ENCODE results near the gene HLA-DMB.

The HLA-DMB gene

GRCh38 chr6:32905078-32905477, 35.8 kb downstream of the HLA-DMB start:
- DNase-seq: no peak

GRCh38 chr6:32903952-32904351, 36.9 kb downstream of the HLA-DMB start:
- DNase-seq: no peak

GRCh38 chr6:32895006-32895345, 45.9 kb downstream of the HLA-DMB start:
- no peak for DNase-seq

GRCh38 chr6:32894085-32895005, 46.5 kb downstream of the HLA-DMB start:
- peak; percentile 98 for DNase-seq

GRCh38 chr6:32890831-32891230, 50.0 kb downstream of the HLA-DMB start:
- DNase-seq: no peak

- no peak for DNase-seq
These were observed 51.3 kb downstream of the HLA-DMB start for GRCh38 chr6:32889533-32889932.

- DNase-seq: no peak
These were observed 52.3 kb downstream of the HLA-DMB start for GRCh38 chr6:32888576-32888975.

- DNase-seq: no peak
These were observed 53.2 kb downstream of the HLA-DMB start for GRCh38 chr6:32887616-32888015.

- no peak for DNase-seq
These were observed 54.0 kb downstream of the HLA-DMB start for GRCh38 chr6:32886681-32887383.

- DNase-seq: no peak
These were observed 55.0 kb downstream of the HLA-DMB start for GRCh38 chr6:32885698-32886286.
